ENCODE results near the gene NPAS1. TPM values are rescaled to one million over a fixed set of nuclear protein-coding genes. Genes with fewer than 3 reads are reported as not detected.

NPAS1 gene
- total and polyA plus RNA-seq, 2 experiments from 2014 or later = 5.6 to 9.8 TPM

- TF ChIP-seq NANOG (IDR thresholded peaks at IDR 0.05; ENCODE audit: borderline replicate concordance) (no peak), EZH2phosphoT487 (IDR thresholded peaks at IDR 0.05; ENCODE audit: unreplicated experiment) (no peak), EZH2 (IDR thresholded peaks at IDR 0.05; ENCODE audit: low read depth, unreplicated experiment) (no peak), ZNF331 (CRISPR knock-in tag; IDR thresholded peaks at IDR 0.05; ENCODE audit: low read depth) (no peak), ZNF462 (CRISPR knock-in tag; IDR thresholded peaks at IDR 0.05) (no peak)
These were observed 33.9 kb upstream of the NPAS1 start (continued) for GRCh38 chr19:46985542-46986415.

DNA sequence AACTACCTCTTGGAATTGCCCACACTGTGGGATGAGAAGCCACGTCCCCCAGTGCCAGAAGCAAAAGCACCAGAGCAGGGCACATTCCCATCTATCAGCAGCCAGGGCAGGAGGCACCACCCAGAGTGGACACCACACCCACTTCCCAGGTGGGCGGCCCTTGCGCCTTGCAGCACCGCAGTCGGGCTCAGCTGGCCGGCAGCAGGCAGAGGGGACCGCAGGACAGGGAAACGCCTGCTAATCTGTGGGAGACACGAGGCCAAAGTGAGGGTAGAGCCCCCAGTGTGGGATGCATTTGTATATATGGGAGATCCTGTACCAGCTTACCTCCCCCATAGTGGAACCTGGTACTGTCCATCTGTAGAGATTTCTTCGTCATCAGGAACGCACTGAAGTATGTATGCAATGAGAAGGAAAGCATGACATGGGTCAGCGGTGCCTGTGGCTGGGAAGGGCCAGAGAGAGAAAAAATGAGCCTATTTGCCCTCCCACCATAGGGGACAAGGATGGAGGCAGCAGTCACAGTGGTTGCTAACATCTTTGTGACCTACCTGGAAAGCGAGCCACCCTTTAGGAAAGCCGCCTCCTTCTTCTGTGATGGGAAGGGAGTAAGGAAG is 30.9 kb upstream of the NPAS1 start:
- TF ChIP-seq ZNF331 (CRISPR knock-in tag; IDR thresholded peaks at IDR 0.05; ENCODE audit: low read depth) (no peak), EZH2 (IDR thresholded peaks at IDR 0.05; ENCODE audit: low read depth, unreplicated experiment) (no peak)
- Histone ChIP-seq H3K4me2 (no peak overlapping the region), H3K27me3 (ENCODE audit: insufficient read depth) (no peaks in the 10 kb centered on the region), H3K9me2 (ENCODE audit: insufficient read depth) (no peaks in the 10 kb centered on the region), H3K36me3 (ENCODE audit: insufficient read depth) (0 out of 2 replicates have a peak, but pooled peaks cover 5% of the 10 kb centered on the region), H3K79me2 (replicated peaks; ENCODE audit: insufficient read depth) (no peaks in the 10 kb centered on the region; the same call in 1 of the 2 replicates), H3K27ac (ENCODE audit: low read depth) (no peak overlapping the region; the same call in 1 of the 2 replicates), H2AFZ (no peak overlapping the region), H3F3A (replicated peaks; ENCODE audit: low read depth) (peaks cover 10% of the 10 kb centered on the region), H4K20me1 (replicated peaks; ENCODE audit: insufficient read depth) (no peaks in the 10 kb centered on the region; the same call in 1 of the 2 replicates), H3K4me3 (no peak overlapping the region), H3K4me1 (ENCODE audit: insufficient read depth) (peaks cover 8% of the 10 kb centered on the region)
- peaks cover 21% of the 10 kb centered on the region for H3K36me3 Mint-ChIP-seq (ENCODE audit: low read depth)
- H3K9me3 Mint-ChIP-seq = no peaks in the 10 kb centered on the region
- ATAC-seq = no peak
- H3K27ac Mint-ChIP-seq = no peak overlapping the region
- DNase-seq (ENCODE audit: low spot score) = no peak
- H3K27me3 Mint-ChIP-seq (ENCODE audit: insufficient read depth, low read depth, poor library complexity) = peaks cover 3% of the 10 kb centered on the region
- H3K4me1 Mint-ChIP-seq = peaks cover 23% of the 10 kb centered on the region
- no peak overlapping the region for H3K4me3 Mint-ChIP-seq

Data from GM23338 (cell line).